ENCODE measurements around the gene PIBF1. TPM values are rescaled to one million over a fixed set of nuclear protein-coding genes. Genes with fewer than 3 reads are reported as not detected.
A peak's percentile ranks its signal among the peaks of the same experiment; 100 is the strongest.
"Not testable (repeated sequence)": the region's sequence is repeated elsewhere in the genome, so short reads cannot be mapped to it uniquely, and the experiment has no call there.

Gene PIBF1
- total RNA-seq, 1 donor from 2014 or later, result 44.8 TPM

GRCh38 chr13:72834601-72835000 is 52.7 kb downstream of the PIBF1 start:
- H3K4me1 Mint-ChIP-seq, result peaks cover 2% of the 10 kb centered on the region
- H3K36me3 ChIP-seq, result peaks cover 13% of the 10 kb centered on the region
- H3K4me3 ChIP-seq, result no peak overlapping the region
- H3K9ac ChIP-seq, result no peak overlapping the region
- H2AFZ ChIP-seq (replicated peaks), result no peak overlapping the region
- TF ChIP-seq CTCF (IDR thresholded peaks at IDR 0.05) (no peak), EZH2phosphoT487 (IDR thresholded peaks at IDR 0.05) (no peak), EZH2 (IDR thresholded peaks at IDR 0.05) (no peak)
- peaks cover 37% of the 10 kb centered on the region for H3K36me3 Mint-ChIP-seq
- H3K27me3 ChIP-seq, result no peaks in the 10 kb centered on the region
- H3K27ac Mint-ChIP-seq, result no peak overlapping the region
- H3K4me1 ChIP-seq, result no peaks in the 10 kb centered on the region
- no peaks in the 10 kb centered on the region for H3F3A ChIP-seq (ENCODE audit: low read depth)
- no peak overlapping the region for H3K27ac ChIP-seq
- no peaks in the 10 kb centered on the region for H3K9me3 ChIP-seq (ENCODE audit: low read depth)
- H3K27me3 Mint-ChIP-seq (ENCODE audit: insufficient read depth, low read depth), result no peaks in the 10 kb centered on the region
- no peak overlapping the region for H3K4me2 ChIP-seq
- H3K79me2 ChIP-seq (ENCODE audit: low read depth), result peaks cover 17% of the 10 kb centered on the region
- DNase-seq (ENCODE audit: low spot score), result no peak
- H3K9me3 Mint-ChIP-seq, result peaks cover 24% of the 10 kb centered on the region
- no peaks in the 10 kb centered on the region for H4K20me1 ChIP-seq (ENCODE audit: low read depth)
- no peak overlapping the region for H3K4me3 Mint-ChIP-seq

DNA sequence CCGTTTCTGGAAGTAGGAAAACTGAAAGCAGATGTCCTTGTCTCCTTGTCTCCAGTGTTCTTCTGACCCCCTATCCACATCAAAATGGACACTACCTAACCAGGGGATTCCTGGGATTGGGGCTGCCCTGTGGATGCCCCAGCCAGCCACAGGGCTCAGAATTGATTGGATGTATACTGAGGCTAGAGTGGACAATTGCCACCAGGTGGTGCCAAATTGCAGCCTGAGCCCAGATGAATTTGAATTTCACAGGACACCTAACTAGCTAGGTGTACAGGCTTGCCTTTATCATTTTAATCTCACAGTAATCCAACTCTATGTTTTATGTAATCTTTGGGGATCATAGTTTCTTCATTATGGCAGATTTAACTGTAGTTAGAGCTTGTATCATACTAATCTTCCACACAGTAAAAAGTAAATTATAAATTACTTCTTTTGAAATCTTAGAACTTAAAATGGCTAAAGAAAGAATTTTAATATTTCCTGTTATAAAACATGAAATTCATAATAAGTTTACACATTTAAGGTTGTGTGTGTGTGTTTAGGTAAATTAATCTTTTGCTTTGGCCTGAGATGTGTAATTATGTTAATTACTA is 58.0 kb downstream of the PIBF1 start:
- no peaks in the 10 kb centered on the region for H3F3A ChIP-seq (ENCODE audit: low read depth)
- peaks cover 14% of the 10 kb centered on the region for H3K36me3 Mint-ChIP-seq
- H3K9ac ChIP-seq, result no peak overlapping the region
- no peak for TF ChIP-seq EZH2phosphoT487 (IDR thresholded peaks at IDR 0.05)
- TF ChIP-seq CTCF (IDR thresholded peaks at IDR 0.05), result peak; percentile 75
- no peak for TF ChIP-seq EZH2 (IDR thresholded peaks at IDR 0.05)
- no peak overlapping the region for H3K27ac Mint-ChIP-seq
- H3K4me3 ChIP-seq, result no peak overlapping the region
- H3K36me3 ChIP-seq, result peaks cover 9% of the 10 kb centered on the region
- H3K9me3 Mint-ChIP-seq, result no peaks in the 10 kb centered on the region
- H3K4me3 Mint-ChIP-seq, result no peak overlapping the region
- H4K20me1 ChIP-seq (ENCODE audit: low read depth), result no peaks in the 10 kb centered on the region
- H3K9me3 ChIP-seq (ENCODE audit: low read depth), result no peaks in the 10 kb centered on the region
- no peaks in the 10 kb centered on the region for H3K4me1 Mint-ChIP-seq
- no peaks in the 10 kb centered on the region for H3K79me2 ChIP-seq (ENCODE audit: low read depth)
- no peaks in the 10 kb centered on the region for H3K27me3 Mint-ChIP-seq (ENCODE audit: insufficient read depth, low read depth)
- no peaks in the 10 kb centered on the region for H3K27me3 ChIP-seq
- no peaks in the 10 kb centered on the region for H3K4me1 ChIP-seq
- H2AFZ ChIP-seq (replicated peaks), result no peak overlapping the region
- H3K4me2 ChIP-seq, result no peak overlapping the region
- peak; percentile 63 for DNase-seq (ENCODE audit: low spot score)
- H3K27ac ChIP-seq, result no peak overlapping the region

GRCh38 chr13:72842991-72843390 is 61.1 kb downstream of the PIBF1 start:
- no peaks in the 10 kb centered on the region for H3K79me2 ChIP-seq (ENCODE audit: low read depth)
- H3K9me3 Mint-ChIP-seq, result no peaks in the 10 kb centered on the region
- H3K27me3 Mint-ChIP-seq (ENCODE audit: insufficient read depth, low read depth), result no peaks in the 10 kb centered on the region

GRCh38 chr13:72845148-72845547 is 63.2 kb downstream of the PIBF1 start:
- H3K9me3 ChIP-seq (ENCODE audit: low read depth); H3K4me1 ChIP-seq; H3K4me2 ChIP-seq; H3K79me2 ChIP-seq (ENCODE audit: low read depth); H2AFZ ChIP-seq (replicated peaks); H3F3A ChIP-seq (ENCODE audit: low read depth); DNase-seq (ENCODE audit: low spot score); H3K27ac ChIP-seq; H3K9ac ChIP-seq; H3K27me3 Mint-ChIP-seq (ENCODE audit: insufficient read depth, low read depth); H4K20me1 ChIP-seq (ENCODE audit: low read depth); H3K4me3 Mint-ChIP-seq; H3K4me1 Mint-ChIP-seq; H3K27me3 ChIP-seq; H3K9me3 Mint-ChIP-seq; H3K27ac Mint-ChIP-seq; H3K4me3 ChIP-seq: not testable (repeated sequence)
- H3K36me3 ChIP-seq, result peaks cover 11% of the 10 kb centered on the region
- H3K36me3 Mint-ChIP-seq, result peaks cover 36% of the 10 kb centered on the region

More at GRCh38 chr13:72842991-72843390, 61.1 kb downstream of the PIBF1 start:
- H2AFZ ChIP-seq (replicated peaks), result no peak overlapping the region
- TF ChIP-seq EZH2phosphoT487 (IDR thresholded peaks at IDR 0.05), result no peak
- no peak for TF ChIP-seq CTCF (IDR thresholded peaks at IDR 0.05)
- no peak for TF ChIP-seq EZH2 (IDR thresholded peaks at IDR 0.05)
- H4K20me1 ChIP-seq (ENCODE audit: low read depth), result no peaks in the 10 kb centered on the region
- no peaks in the 10 kb centered on the region for H3K9me3 ChIP-seq (ENCODE audit: low read depth)
- Mint-ChIP-seq H3K4me3 (no peak overlapping the region), H3K27ac (no peak overlapping the region), H3K4me1 (no peaks in the 10 kb centered on the region), H3K36me3 (peaks cover 32% of the 10 kb centered on the region)
- no peaks in the 10 kb centered on the region for H3F3A ChIP-seq (ENCODE audit: low read depth)
- no peaks in the 10 kb centered on the region for H3K27me3 ChIP-seq
- H3K4me2 ChIP-seq, result no peak overlapping the region
- no peak overlapping the region for H3K4me3 ChIP-seq
- no peak overlapping the region for H3K27ac ChIP-seq
- H3K36me3 ChIP-seq, result peaks cover 11% of the 10 kb centered on the region
- DNase-seq (ENCODE audit: low spot score), result no peak
- H3K4me1 ChIP-seq, result no peaks in the 10 kb centered on the region
- no peak overlapping the region for H3K9ac ChIP-seq
